Measurements from ENCODE around the gene FMO1. TPM values are rescaled to one million over a fixed set of nuclear protein-coding genes. Genes with fewer than 3 reads are reported as not detected.

FMO1 gene
- polyA plus RNA-seq, 2 of the 4 experiments (the other 2 are of a cell fraction) = not detected

GRCh38 chr1:171213559-171214454 is 34.5 kb upstream of the FMO1 start:
- no peak for FAIRE-seq
- DNase-seq (ENCODE audit: low read depth in 1 of 2, low spot score in 1 of 2) = no peak
- Histone ChIP-seq H3K4me3 (no peak overlapping the region), H3K27ac (no peak overlapping the region), H3K9me3 (no peaks in the 10 kb centered on the region), H3K4me2 (no peak overlapping the region), H3K4me1 (no peaks in the 10 kb centered on the region)
- ChIA-PET CTCF (interaction anchor here (0.6 to 0.9 kb wide), 3 partner anchors 13 to 247 kb away, joined by 3 to 4 read pairs (median 4); no protein-coding TSS in a partner anchor), POLR2A (no interaction called here)
- WGBS (ENCODE audit: missing lambda C conversion rate) = 53% methylated on average over 12 of the region's 12 CpGs
- ATAC-seq = no peak
- no peak for TF ChIP-seq RARB (CRISPR knock-in tag; IDR thresholded peaks at IDR 0.05)
- TF ChIP-seq RCOR1 (IDR thresholded peaks at IDR 0.05; ENCODE audit: low read depth, low read length) = no peak
- no peak for TF ChIP-seq ESRRA (IDR thresholded peaks at IDR 0.05; ENCODE audit: borderline replicate concordance, low read length)
- no peak for TF ChIP-seq CBX2 (IDR thresholded peaks at IDR 0.05; ENCODE audit: borderline replicate concordance, low read depth)
- TF ChIP-seq HOXB5 (CRISPR knock-in tag; IDR thresholded peaks at IDR 0.05) = no peak

- Histone ChIP-seq H3K27ac (no peak overlapping the region), H3K4me1 (no peaks in the 10 kb centered on the region), H3K4me2 (no peak overlapping the region), H3K9me3 (no peaks in the 10 kb centered on the region), H3K4me3 (no peak overlapping the region)
- DNase-seq (ENCODE audit: low read depth in 1 of 2, low spot score in 1 of 2) (no peak), ATAC-seq (no peak), FAIRE-seq (no peak)
- 26% methylated on average over 9 of the region's 9 CpGs for WGBS (ENCODE audit: missing lambda C conversion rate)
- TF ChIP-seq RARB (CRISPR knock-in tag; IDR thresholded peaks at IDR 0.05) = no peak
- no peak for TF ChIP-seq CBX2 (IDR thresholded peaks at IDR 0.05; ENCODE audit: borderline replicate concordance, low read depth)
- no peak for TF ChIP-seq POLR2A (IDR thresholded peaks at IDR 0.05; ENCODE audit: low read length)
- TF ChIP-seq PHF8 (IDR thresholded peaks at IDR 0.05; ENCODE audit: borderline replicate concordance, low read depth) = no peak
- TF ChIP-seq HOXB5 (CRISPR knock-in tag; IDR thresholded peaks at IDR 0.05) = no peak
- no peak for TF ChIP-seq RCOR1 (IDR thresholded peaks at IDR 0.05; ENCODE audit: low read depth, low read length)
- no peak for TF ChIP-seq ZNF302 (CRISPR knock-in tag; IDR thresholded peaks at IDR 0.05)
- no peak for TF ChIP-seq TP53 (CRISPR knock-in tag; IDR thresholded peaks at IDR 0.05)
- no peak for TF ChIP-seq FOSB (CRISPR knock-in tag; IDR thresholded peaks at IDR 0.05)
- no peak for TF ChIP-seq NPAS2 (CRISPR knock-in tag; IDR thresholded peaks at IDR 0.05; ENCODE audit: borderline replicate concordance)
- TF ChIP-seq TFCP2L1 (CRISPR knock-in tag; IDR thresholded peaks at IDR 0.05) = no peak
- TF ChIP-seq ESRRA (IDR thresholded peaks at IDR 0.05; ENCODE audit: borderline replicate concordance, low read length) = no peak
- no peak for TF ChIP-seq FOSL2 (IDR thresholded peaks at IDR 0.05)
- no peak for TF ChIP-seq FOSL2 (CRISPR knock-in tag; IDR thresholded peaks at IDR 0.05)
- TF ChIP-seq HES2 (IDR thresholded peaks at IDR 0.05) = no peak
- no peak for TF ChIP-seq MAX (IDR thresholded peaks at IDR 0.05)
- TF ChIP-seq BHLHE40 (IDR thresholded peaks at IDR 0.05; ENCODE audit: low read depth, low read length) = no peak
- no peak for TF ChIP-seq EHMT2 (IDR thresholded peaks at IDR 0.05; ENCODE audit: low read depth)
- ChIA-PET CTCF (interaction anchor here (1.5 kb wide), 1 partner anchor 9 kb away, joined by 6 read pairs; no protein-coding TSS in a partner anchor), POLR2A (no interaction called here)
Measured at GRCh38 chr1:171217658-171218443, 30.4 kb upstream of the FMO1 start.

- TF ChIP-seq USF2 (IDR thresholded peaks at IDR 0.05) = no peak
- no peak for TF ChIP-seq NR3C1 (IDR thresholded peaks at IDR 0.05)
- no peak for TF ChIP-seq RFX5 (IDR thresholded peaks at IDR 0.05)
- no peak for TF ChIP-seq JUNB (IDR thresholded peaks at IDR 0.05)
- no peak for TF ChIP-seq HOXB13 (CRISPR knock-in tag; IDR thresholded peaks at IDR 0.05; ENCODE audit: low read depth)
- TF ChIP-seq ZSCAN20 (CRISPR knock-in tag; IDR thresholded peaks at IDR 0.05) = no peak
- Histone ChIP-seq H3K27ac (no peak overlapping the region), H3K4me3 (no peak overlapping the region), H3K4me1 (no peaks in the 10 kb centered on the region), H3K4me2 (no peak overlapping the region), H3K9me3 (no peaks in the 10 kb centered on the region)
- ChIA-PET CTCF (interaction anchor here (1.5 kb wide), 1 partner anchor 8 kb away, joined by 6 read pairs; no protein-coding TSS in a partner anchor), POLR2A (no interaction called here)
- DNase-seq (ENCODE audit: low read depth in 1 of 2, low spot score in 1 of 2) (no peak), FAIRE-seq (no peak), ATAC-seq (no peak)
- 92% methylated on average over 1 of the region's 1 CpG for WGBS (ENCODE audit: missing lambda C conversion rate)
Measured at GRCh38 chr1:171218661-171219060, 29.6 kb upstream of the FMO1 start.

All from A549 (cell line).